ENCODE measurements around the gene DOK6. TPM values are rescaled to one million over a fixed set of nuclear protein-coding genes. Genes with fewer than 3 reads are reported as not detected.

The DOK6 gene
- total RNA-seq, 1 donor from 2014 or later: 7.0 TPM

DNA sequence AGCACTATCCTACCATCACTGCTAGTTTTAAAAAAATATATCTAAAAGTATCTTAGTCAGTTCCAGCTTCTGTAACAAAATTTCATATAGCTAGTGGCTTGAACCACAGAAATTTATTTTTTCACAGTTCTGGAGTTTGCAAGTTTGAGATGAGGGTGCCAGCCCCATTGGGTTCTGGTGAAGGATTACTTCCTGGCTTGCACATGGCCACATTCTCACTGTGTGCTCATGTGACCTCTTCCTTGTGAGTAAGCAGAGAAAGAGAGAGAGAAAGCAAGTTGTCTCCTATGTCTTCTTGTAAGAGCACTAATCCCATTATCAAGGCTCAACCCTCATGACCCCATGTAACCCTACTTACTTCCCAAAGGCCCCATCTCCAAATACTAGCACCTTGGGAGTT lies 158.9 kb downstream of the DOK6 start:
- no peak overlapping the region for H3K4me3 Mint-ChIP-seq (ENCODE audit: low read depth)
- H3K4me1 Mint-ChIP-seq (ENCODE audit: low read depth): no peaks in the 10 kb centered on the region
- H3K9me3 Mint-ChIP-seq (ENCODE audit: low read depth): peaks cover 9% of the 10 kb centered on the region
- TF ChIP-seq, protein P1, sequence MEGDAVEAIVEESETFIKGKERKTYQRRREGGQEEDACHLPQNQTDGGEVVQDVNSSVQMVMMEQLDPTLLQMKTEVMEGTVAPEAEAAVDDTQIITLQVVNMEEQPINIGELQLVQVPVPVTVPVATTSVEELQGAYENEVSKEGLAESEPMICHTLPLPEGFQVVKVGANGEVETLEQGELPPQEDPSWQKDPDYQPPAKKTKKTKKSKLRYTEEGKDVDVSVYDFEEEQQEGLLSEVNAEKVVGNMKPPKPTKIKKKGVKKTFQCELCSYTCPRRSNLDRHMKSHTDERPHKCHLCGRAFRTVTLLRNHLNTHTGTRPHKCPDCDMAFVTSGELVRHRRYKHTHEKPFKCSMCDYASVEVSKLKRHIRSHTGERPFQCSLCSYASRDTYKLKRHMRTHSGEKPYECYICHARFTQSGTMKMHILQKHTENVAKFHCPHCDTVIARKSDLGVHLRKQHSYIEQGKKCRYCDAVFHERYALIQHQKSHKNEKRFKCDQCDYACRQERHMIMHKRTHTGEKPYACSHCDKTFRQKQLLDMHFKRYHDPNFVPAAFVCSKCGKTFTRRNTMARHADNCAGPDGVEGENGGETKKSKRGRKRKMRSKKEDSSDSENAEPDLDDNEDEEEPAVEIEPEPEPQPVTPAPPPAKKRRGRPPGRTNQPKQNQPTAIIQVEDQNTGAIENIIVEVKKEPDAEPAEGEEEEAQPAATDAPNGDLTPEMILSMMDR (IDR thresholded peaks at IDR 0.05; ENCODE audit: unreplicated experiment): no peak
- no peaks in the 10 kb centered on the region for H3K27me3 Mint-ChIP-seq
- no peak overlapping the region for H3K27ac Mint-ChIP-seq
- no peaks in the 10 kb centered on the region for H3K36me3 Mint-ChIP-seq (ENCODE audit: insufficient read depth)
- no peak for DNase-seq (ENCODE audit: low spot score, unreplicated experiment)

- no peak overlapping the region for H3K27ac Mint-ChIP-seq
These were observed 163.9 kb downstream of the DOK6 start for GRCh38 chr18:69564602-69565001.

DNA sequence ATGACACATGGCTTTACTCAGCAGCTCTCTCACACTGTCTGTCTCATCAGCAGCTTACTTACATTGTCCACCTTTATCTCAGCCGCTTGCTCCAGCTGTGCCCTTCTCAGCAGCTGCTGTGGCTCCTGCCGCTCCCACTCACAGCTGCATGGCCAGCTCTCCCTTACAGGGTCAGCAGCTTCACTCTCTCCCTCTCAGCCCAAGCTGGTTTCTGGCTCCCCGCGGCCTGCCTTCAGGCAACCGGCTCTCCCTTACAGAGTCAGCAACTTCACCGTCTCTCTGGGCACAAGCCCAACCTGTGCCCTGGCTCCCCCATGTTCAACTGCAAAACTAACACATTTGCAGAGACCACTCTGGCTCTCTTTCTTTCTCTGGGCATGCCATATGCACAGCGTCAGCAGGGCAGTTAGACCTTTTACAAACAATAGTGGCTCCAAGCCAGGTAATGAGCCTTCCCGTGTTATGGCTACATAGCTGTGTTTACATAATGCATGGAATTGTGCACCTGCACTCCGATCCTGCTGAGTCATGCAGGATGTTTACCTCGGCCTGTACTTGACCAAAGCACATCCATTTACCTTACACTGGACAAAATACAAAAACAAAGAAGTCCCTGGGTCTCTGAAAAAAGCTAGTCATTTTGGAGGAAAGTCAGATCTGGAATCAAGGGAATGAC lies 167.3 kb downstream of the DOK6 start:
- Mint-ChIP-seq H3K27ac (no peak overlapping the region), H3K36me3 (ENCODE audit: insufficient read depth) (peaks cover 11% of the 10 kb centered on the region), H3K9me3 (ENCODE audit: low read depth) (peaks cover 13% of the 10 kb centered on the region), H3K27me3 (no peaks in the 10 kb centered on the region), H3K4me1 (ENCODE audit: low read depth) (no peaks in the 10 kb centered on the region), H3K4me3 (ENCODE audit: low read depth) (no peak overlapping the region)
- TF ChIP-seq, protein P1 (IDR thresholded peaks at IDR 0.05; ENCODE audit: unreplicated experiment): no peak
- no peak for DNase-seq (ENCODE audit: low spot score, unreplicated experiment)

More at GRCh38 chr18:69564602-69565001, 163.9 kb downstream of the DOK6 start:
- H3K27me3 Mint-ChIP-seq: no peaks in the 10 kb centered on the region
- no peak overlapping the region for H3K4me3 Mint-ChIP-seq (ENCODE audit: low read depth)
- peaks cover 11% of the 10 kb centered on the region for H3K36me3 Mint-ChIP-seq (ENCODE audit: insufficient read depth)
- H3K9me3 Mint-ChIP-seq (ENCODE audit: low read depth): peaks cover 18% of the 10 kb centered on the region
- DNase-seq (ENCODE audit: low spot score, unreplicated experiment): no peak
- no peaks in the 10 kb centered on the region for H3K4me1 Mint-ChIP-seq (ENCODE audit: low read depth)
- TF ChIP-seq, protein P1 (IDR thresholded peaks at IDR 0.05; ENCODE audit: unreplicated experiment): no peak

DNA sequence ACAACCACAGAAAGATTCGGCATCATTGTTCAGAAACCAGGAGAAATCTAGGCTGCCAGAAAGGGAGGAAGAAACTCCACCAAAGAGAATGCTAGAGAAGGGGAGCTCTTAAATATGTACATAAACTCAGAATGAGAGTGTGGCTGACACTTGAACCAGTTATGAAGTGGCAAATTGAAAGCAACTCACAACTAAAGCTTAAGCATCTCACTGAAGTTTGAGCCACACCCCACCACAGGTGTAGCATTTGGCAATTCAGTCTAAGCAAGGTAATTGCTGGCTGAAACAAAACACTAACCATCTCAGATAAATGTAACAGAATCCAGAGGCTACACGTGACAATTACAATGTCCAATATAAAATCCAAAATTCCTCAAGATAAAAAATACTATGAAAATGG lies 168.4 kb downstream of the DOK6 start:
- H3K4me3 Mint-ChIP-seq (ENCODE audit: low read depth): no peak overlapping the region

DNA sequence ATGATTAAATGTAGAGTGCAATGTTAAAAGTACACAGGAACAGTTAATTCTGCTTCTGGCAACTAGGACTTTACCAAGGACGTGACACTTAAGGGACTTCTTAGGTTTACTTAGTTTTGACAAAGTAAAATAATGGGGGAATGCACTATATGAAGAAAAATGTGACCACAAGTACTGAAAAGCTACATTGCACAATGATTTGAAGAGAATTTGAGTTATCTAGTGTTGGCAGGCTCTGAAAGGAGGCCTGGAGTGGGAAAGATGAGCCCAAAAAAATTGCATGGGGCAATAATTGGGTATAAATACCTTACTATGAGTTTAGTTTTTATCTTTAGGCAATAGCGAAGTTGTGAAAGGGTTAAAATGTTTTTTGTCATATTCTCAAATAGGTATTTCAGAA lies 173.7 kb downstream of the DOK6 start:
- DNase-seq (ENCODE audit: low spot score, unreplicated experiment): no peak
- H3K9me3 Mint-ChIP-seq (ENCODE audit: low read depth): no peaks in the 10 kb centered on the region
- H3K4me1 Mint-ChIP-seq (ENCODE audit: low read depth): no peaks in the 10 kb centered on the region
- no peaks in the 10 kb centered on the region for H3K27me3 Mint-ChIP-seq
- H3K36me3 Mint-ChIP-seq (ENCODE audit: insufficient read depth): no peaks in the 10 kb centered on the region
- H3K4me3 Mint-ChIP-seq (ENCODE audit: low read depth): no peak overlapping the region
- TF ChIP-seq, protein P1 (IDR thresholded peaks at IDR 0.05; ENCODE audit: unreplicated experiment): no peak
- H3K27ac Mint-ChIP-seq: no peak overlapping the region

More for the DNA sequence above, 168.4 kb downstream of the DOK6 start:
- Mint-ChIP-seq H3K4me1 (ENCODE audit: low read depth) (no peaks in the 10 kb centered on the region), H3K27me3 (no peaks in the 10 kb centered on the region), H3K27ac (no peak overlapping the region), H3K36me3 (ENCODE audit: insufficient read depth) (peaks cover 11% of the 10 kb centered on the region), H3K9me3 (ENCODE audit: low read depth) (peaks cover 13% of the 10 kb centered on the region)
- no peak for DNase-seq (ENCODE audit: low spot score, unreplicated experiment)
- TF ChIP-seq, protein P1 (IDR thresholded peaks at IDR 0.05; ENCODE audit: unreplicated experiment): no peak

Measured in progenitor cell of endocrine pancreas (in vitro differentiated cells).